ENCODE data around the gene ESPL1. TPM values are rescaled to one million over a fixed set of nuclear protein-coding genes. Genes with fewer than 3 reads are reported as not detected.
A peak's percentile ranks its signal among the peaks of the same experiment; 100 is the strongest.
"Not testable (repeated sequence)": the region's sequence is repeated elsewhere in the genome, so short reads cannot be mapped to it uniquely, and the experiment has no call there.

Gene ESPL1
- total and polyA plus RNA-seq, 3 donors from 2014 or later, result 16.5 to 30.5 (median 24.5) TPM

DNA sequence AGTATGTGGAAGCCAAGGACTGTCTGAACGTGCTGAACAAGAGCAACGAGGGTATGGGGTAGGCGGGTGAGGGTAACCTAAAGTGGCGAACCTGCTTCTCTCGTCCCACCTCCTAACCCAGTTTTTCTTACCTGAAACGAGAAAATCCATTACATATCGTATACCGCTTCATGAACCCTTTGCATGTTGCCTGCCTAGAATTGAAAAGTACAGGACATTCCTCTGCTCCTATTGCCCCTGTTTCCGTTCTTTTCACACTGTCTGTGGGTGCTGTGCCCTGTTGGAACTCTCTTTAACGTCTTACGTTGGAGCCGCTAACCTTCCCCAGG, 27.8 kb downstream of the ESPL1 start:
- Histone ChIP-seq H3K27me3 (no peaks in the 10 kb centered on the region), H3K27ac (peak overlapping the region; percentile 88 to 90), H3K4me3 (peak overlapping the region; percentile 88 to 93), H3K4me1 (peaks cover 22% of the 10 kb centered on the region), H3K36me3 (ENCODE audit: low read depth, missing control alignments) (no peaks in the 10 kb centered on the region), H3K9me3 (no peaks in the 10 kb centered on the region)
- WGBS, 2 donors, result 1 to 3% methylated on average over 12 of the region's 12 CpGs
- no peak for TF ChIP-seq POLR2A (IDR thresholded peaks at IDR 0.05)
- TF ChIP-seq, protein P1, sequence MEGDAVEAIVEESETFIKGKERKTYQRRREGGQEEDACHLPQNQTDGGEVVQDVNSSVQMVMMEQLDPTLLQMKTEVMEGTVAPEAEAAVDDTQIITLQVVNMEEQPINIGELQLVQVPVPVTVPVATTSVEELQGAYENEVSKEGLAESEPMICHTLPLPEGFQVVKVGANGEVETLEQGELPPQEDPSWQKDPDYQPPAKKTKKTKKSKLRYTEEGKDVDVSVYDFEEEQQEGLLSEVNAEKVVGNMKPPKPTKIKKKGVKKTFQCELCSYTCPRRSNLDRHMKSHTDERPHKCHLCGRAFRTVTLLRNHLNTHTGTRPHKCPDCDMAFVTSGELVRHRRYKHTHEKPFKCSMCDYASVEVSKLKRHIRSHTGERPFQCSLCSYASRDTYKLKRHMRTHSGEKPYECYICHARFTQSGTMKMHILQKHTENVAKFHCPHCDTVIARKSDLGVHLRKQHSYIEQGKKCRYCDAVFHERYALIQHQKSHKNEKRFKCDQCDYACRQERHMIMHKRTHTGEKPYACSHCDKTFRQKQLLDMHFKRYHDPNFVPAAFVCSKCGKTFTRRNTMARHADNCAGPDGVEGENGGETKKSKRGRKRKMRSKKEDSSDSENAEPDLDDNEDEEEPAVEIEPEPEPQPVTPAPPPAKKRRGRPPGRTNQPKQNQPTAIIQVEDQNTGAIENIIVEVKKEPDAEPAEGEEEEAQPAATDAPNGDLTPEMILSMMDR (IDR thresholded peaks at IDR 0.05), result no peak
- DNase-seq, result no peak
- intact Hi-C loops (cut with DNase I; ENCODE audit: low total_unique reads), result no loop called here

DNA sequence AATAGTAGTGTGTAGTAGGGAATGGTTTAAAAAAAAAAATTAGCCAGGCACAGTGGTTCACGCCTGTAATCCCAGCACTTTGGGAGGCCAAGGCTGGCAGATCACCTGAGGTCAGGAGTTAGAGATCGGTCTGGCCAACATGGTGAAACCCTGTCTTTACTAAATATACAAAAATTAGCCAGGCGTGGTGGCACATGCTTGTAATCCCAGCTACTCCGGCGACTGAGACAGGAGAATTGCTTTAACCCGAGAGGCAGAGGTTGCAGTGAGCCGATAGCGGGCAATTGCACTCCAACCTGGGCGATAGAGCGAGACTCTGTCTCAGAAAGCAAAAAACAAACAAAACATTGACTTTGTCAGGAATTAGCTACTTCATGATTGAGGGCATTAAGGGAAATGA, 29.0 kb downstream of the ESPL1 start:
- H3K27me3 ChIP-seq; intact Hi-C loops (cut with DNase I; ENCODE audit: low total_unique reads); H3K36me3 ChIP-seq (ENCODE audit: low read depth, missing control alignments); DNase-seq; H3K4me3 ChIP-seq; H3K27ac ChIP-seq; H3K9me3 ChIP-seq: not testable (repeated sequence)
- WGBS, 2 donors, result 87 to 92% methylated on average over 10 of the region's 10 CpGs
- peaks cover 22% of the 10 kb centered on the region for H3K4me1 ChIP-seq

DNA sequence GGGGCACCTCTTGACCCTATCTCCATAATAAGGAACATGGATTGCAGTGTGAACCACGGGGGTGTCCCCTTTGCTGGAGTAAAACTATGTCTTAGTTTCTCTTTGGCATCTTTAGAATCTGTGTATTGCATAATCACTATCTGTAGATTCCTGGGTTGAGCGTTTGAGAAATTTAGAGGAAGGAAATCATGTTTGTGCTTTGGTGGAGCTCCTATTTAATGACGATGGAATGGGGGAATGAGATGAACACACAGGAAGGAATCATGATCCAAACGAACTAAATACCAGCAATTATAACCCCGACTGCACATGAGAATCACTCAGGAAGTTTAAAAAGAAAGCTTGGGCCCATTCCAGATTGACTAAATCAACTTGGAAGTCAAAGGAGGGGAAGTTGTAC, 30.1 kb downstream of the ESPL1 start:
- no peak for DNase-seq
- WGBS, 2 donors, result 52 to 56% methylated on average over 5 of the region's 5 CpGs
- Histone ChIP-seq H3K9me3 (no peaks in the 10 kb centered on the region), H3K36me3 (ENCODE audit: low read depth, missing control alignments) (no peaks in the 10 kb centered on the region), H3K27ac (peak overlapping the region in 1 of 2 donors; percentile 17), H3K27me3 (no peaks in the 10 kb centered on the region), H3K4me3 (no peak overlapping the region), H3K4me1 (peaks cover 22% of the 10 kb centered on the region)
- TF ChIP-seq, protein P1 (IDR thresholded peaks at IDR 0.05), result no peak
- no peak for TF ChIP-seq POLR2A (IDR thresholded peaks at IDR 0.05)
- intact Hi-C loops (cut with DNase I; ENCODE audit: low total_unique reads), result no loop called here

DNA sequence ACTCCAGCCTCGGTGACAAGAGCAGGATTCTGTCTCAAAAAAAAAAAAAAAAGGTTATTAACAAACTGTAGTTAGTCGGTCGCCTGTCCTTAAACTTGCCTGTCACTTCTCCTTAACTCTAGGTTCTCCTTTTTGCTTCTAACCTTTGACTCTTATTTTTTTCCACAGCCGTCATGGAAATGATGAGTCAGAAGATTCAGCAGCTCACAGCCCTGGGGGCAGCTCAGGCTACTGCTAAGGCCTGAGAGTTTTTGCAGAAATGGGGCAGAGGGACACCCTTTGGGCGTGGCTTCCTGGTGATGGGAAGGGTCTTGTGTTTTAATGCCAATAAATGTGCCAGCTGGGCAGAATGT, 31.0 kb downstream of the ESPL1 start:
- intact Hi-C loops (cut with DNase I; ENCODE audit: low total_unique reads), result no loop called here
- Histone ChIP-seq H3K4me1 (peaks cover 22% of the 10 kb centered on the region), H3K36me3 (ENCODE audit: low read depth, missing control alignments) (no peaks in the 10 kb centered on the region), H3K27me3 (no peaks in the 10 kb centered on the region), H3K9me3 (no peaks in the 10 kb centered on the region), H3K27ac (peak overlapping the region in 1 of 2 donors; percentile 21), H3K4me3 (peak overlapping the region in 1 of 2 donors; percentile 87)
- 38 to 58% methylated on average over 5 of the region's 5 CpGs for WGBS, 2 donors
- DNase-seq, result no peak
- TF ChIP-seq, protein P1 (IDR thresholded peaks at IDR 0.05), result no peak
- TF ChIP-seq POLR2A (IDR thresholded peaks at IDR 0.05), result no peak

DNA sequence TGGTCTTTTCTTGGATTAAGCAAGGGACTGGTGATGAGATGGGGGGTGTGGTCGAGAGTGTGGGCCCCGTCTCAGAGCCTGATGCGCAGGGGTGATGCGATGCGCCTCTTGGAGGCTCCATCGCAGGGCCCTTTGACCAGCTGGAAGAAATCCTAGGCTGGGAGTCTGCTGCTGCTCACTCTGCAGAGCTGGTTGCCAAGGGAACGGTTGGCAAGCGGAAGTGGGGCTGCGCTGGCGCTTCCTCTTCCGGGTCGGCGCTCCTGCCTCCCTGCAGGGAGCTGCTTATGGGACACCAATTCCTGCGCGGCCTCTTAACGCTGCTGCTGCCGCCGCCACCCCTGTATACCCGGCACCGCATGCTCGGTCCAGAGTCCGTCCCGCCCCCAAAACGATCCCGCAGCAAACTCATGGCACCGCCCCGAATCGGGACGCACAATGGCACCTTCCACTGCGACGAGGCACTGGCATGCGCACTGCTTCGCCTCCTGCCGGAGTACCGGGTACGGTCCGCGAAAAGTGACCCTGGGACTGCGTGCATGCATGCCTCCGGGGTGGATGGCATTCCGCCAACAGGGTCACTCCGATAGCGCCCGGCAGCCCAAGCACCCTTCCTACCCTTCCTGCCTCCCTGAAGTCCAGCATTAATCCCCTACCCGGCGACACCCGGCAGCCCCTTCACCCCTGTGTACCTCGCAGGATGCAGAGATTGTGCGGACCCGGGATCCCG, 31.5 kb downstream of the ESPL1 start, which contains the start of gene MYG1:
Gene MYG1, plus strand, starts transcription at position 242 of the 727 bp plus-strand sequence. Its CDS starts 43 bp downstream, at position 285.
- Histone ChIP-seq H3K4me1 (peaks cover 22% of the 10 kb centered on the region), H3K9me3 (no peaks in the 10 kb centered on the region), H3K27me3 (no peaks in the 10 kb centered on the region), H3K36me3 (ENCODE audit: low read depth, missing control alignments) (no peaks in the 10 kb centered on the region), H3K4me3 (peak within 1 kb of the TSS; percentile 72 to 87), H3K27ac (peak within 1 kb of the TSS; percentile 21 to 50)
- intact Hi-C loops (cut with DNase I; ENCODE audit: low total_unique reads), result no loop called here
- peak; percentile 95 for DNase-seq
- TF ChIP-seq, protein P1 (IDR thresholded peaks at IDR 0.05), result no peak
- TF ChIP-seq POLR2A (IDR thresholded peaks at IDR 0.05), result no peak
- WGBS, 2 donors, result 0 to 3% methylated on average over 11 to 50 of the region's 51 CpGs
